NCI-H524 (cell line): ENCODE measurements around the gene AGO1.
"Not testable (repeated sequence)": the region's sequence is repeated elsewhere in the genome, so short reads cannot be mapped to it uniquely, and the experiment has no call there.

Experiments used
- DNase-seq, 2 experiments: peaks; one replicate each; lab custom pipeline; 2025; lab: John Stamatoyannopoulos, UW

Gene AGO1

DNA sequence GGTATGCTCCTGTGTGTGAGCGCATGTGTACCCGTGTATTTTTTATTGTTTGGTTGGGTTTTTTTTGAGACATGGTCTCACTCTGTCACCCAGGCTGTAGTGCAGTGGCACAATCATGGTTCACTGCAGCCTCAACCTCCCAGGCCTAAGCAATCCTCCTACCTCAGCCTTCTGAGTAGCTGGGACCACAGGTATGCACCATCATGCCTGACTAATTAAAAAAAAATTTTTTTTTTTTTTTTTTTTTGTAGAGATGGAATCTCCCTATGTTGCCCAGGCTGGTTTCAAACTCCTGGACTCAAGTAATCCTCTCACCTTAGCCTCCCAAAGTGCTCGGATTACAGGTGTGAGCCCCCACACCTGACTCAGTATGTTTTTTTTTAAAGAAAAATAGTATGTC lies 89.6 kb downstream of the AGO1 start:
- DNase-seq = not testable (repeated sequence)

DNA sequence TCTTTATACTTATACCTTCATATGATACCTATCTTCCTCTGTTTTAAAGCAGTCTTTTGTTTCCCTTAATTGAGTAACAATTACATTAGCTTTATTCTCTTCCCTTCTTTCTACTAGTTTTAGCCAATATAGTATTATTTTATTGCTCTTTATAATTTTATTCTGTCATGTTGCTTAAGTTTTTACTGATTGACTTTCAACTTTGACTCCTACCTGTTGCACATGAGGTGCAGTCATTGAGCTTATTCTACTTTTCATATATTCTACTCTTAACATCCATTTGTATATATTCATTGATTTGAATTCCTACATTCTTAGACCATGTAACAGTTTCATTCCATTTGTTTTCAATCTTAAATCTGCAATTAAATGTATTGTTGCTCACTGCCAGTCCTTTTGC lies 97.1 kb downstream of the AGO1 start:
- DNase-seq = no peak
